K562 (cell line): ENCODE measurements around the gene CAPN13. TPM values are rescaled to one million over a fixed set of nuclear protein-coding genes. Genes with fewer than 3 reads are reported as not detected.

ENCODE experiments used
- ATAC-seq: fragments of 200-7000 bp; cut with Tn5 transposase; 3 replicates; pipeline ENCODE4 v1.9.1; 2020; ENCODE audit warnings: moderate library complexity
- BruUV-seq: library from RNA; stranded (reverse); fragments of 400-500 nt; replicated peaks from 2 replicates; lab custom pipeline; 2021; lab: Mats Ljungman, UMichigan
- CTCF ChIA-PET: fragments of 300-600 bp; formaldehyde crosslinking; extraction: SDS; loops from one replicate; lab custom pipeline; 2021; ENCODE audit warnings: low intra/inter-chr PET ratio; lab: Yijun Ruan, JAX
- POLR2A ChIA-PET: fragments of 300-600, 350-650 bp; sonication (Branson Sonifier 250); formaldehyde crosslinking; extraction: SDS; loops from one replicate; lab custom pipeline; 2021; ENCODE audit warnings: antibody characterized with exemption, inconsistent platforms; lab: Yijun Ruan, JAX
- DNase-seq, 4 experiments: peaks; one replicate each; pipeline versions ENCODE4 v3.0.0 to v3.0.0-alpha.2; 2011 to 2018; ENCODE audit warnings: low spot score in 3 of 4, mixed read lengths in 3 of 4; ENCODE audit errors: extremely low read depth in 1 of 4
- FAIRE-seq: peaks from 2 replicates; lab custom pipeline; 2011; peaks lifted over from hg19 to GRCh38; lab: Jason Lieb, UNC
- H2AFZ ChIP-seq: 2 replicates; pipeline ENCODE4 v1.6.0; 2011; ENCODE audit warnings: low read depth, low read length, control low read depth, inconsistent platforms
- H3K27ac ChIP-seq: fragments of 200-600 bp; 3 replicates; pipeline ENCODE4 v1.8.0; 2011; ENCODE audit warnings: low read depth, mild to moderate bottlenecking, control low read depth, inconsistent platforms, low read length, moderate library complexity, mixed read lengths; ENCODE audit errors: extremely low read depth
- H3K27me3 ChIP-seq, 2 experiments: fragments of 300-600 bp in 1 of 2; 2 replicates in 1 of 2; 3 replicates in 1 of 2; pipeline versions ENCODE4 v1.6.0 to v1.8.0; 2011; ENCODE audit warnings: inconsistent platforms in 2 of 2, low read length in 2 of 2, mild to moderate bottlenecking in 1 of 2, mixed read lengths in 1 of 2, moderate library complexity in 1 of 2; ENCODE audit not compliant: control insufficient read depth in 2 of 2, insufficient read depth in 2 of 2
- H3K36me3 ChIP-seq: fragments of 300-600 bp; 3 replicates; pipeline ENCODE4 v1.8.0; 2011; ENCODE audit warnings: mild to moderate bottlenecking, low read length, inconsistent platforms; ENCODE audit not compliant: control insufficient read depth, insufficient read depth
- H3K4me1 ChIP-seq, 2 experiments: fragments of 200-600 bp in 1 of 2; replicated peaks in 1 of 2; 2 replicates in 1 of 2; 3 replicates in 1 of 2; pipeline versions ENCODE4 v1.5.1 to v1.8.0; 2011; ENCODE audit warnings: inconsistent platforms in 2 of 2, low read length in 2 of 2, mild to moderate bottlenecking in 1 of 2, mixed read lengths in 1 of 2, moderate library complexity in 1 of 2; ENCODE audit not compliant: control insufficient read depth in 2 of 2, insufficient read depth in 2 of 2
- H3K4me2 ChIP-seq: 2 replicates; pipeline ENCODE4 v1.6.1; 2011; ENCODE audit warnings: low read length, control low read depth, inconsistent platforms, mixed read lengths; ENCODE audit not compliant: insufficient read depth
- H3K4me3 ChIP-seq: fragments of 200-600 bp; sonication (generic), shearing (Covaris generic); 2 replicates; pipeline ENCODE4 v1.5.1; 2016; ENCODE audit warnings: control low read depth, inconsistent platforms
- H3K79me2 ChIP-seq: fragments of 200-600 bp; 3 replicates; pipeline ENCODE4 v1.8.0; 2011; ENCODE audit warnings: low read length, inconsistent platforms; ENCODE audit not compliant: control insufficient read depth, insufficient read depth
- H3K9ac ChIP-seq, 2 experiments: 2 replicates each; pipeline versions ENCODE4 v1.6.0 to v1.6.1; 2011; ENCODE audit warnings: low read depth in 2 of 2, low read length in 2 of 2, control low read depth in 1 of 2, inconsistent platforms in 1 of 2, mild to moderate bottlenecking in 1 of 2, mixed read lengths in 1 of 2; ENCODE audit not compliant: insufficient read depth in 1 of 2
- H3K9me1 ChIP-seq: one replicate; pipeline ENCODE4 v1.6.0; 2011; ENCODE audit warnings: inconsistent platforms, mild to moderate bottlenecking, low read length, moderate library complexity; ENCODE audit not compliant: control insufficient read depth, insufficient read depth
- H3K9me3 ChIP-seq: replicated peaks from 2 replicates; pipeline ENCODE4 v1.5.1; 2011; ENCODE audit warnings: low read depth, low read length, inconsistent platforms; ENCODE audit not compliant: control insufficient read depth, insufficient read depth
- H4K20me1 ChIP-seq: replicated peaks from 2 replicates; pipeline ENCODE4 v1.6.1; 2011; ENCODE audit warnings: low read length, inconsistent platforms, mixed read lengths; ENCODE audit not compliant: control insufficient read depth, insufficient read depth
- CHAMP1 ChIP-seq: fragments of 450-650 bp; IDR thresholded peaks from 2 replicates; pipeline ENCODE4 v1.6.1; 2016; ENCODE audit warnings: mild to moderate bottlenecking
- CHD2 ChIP-seq: IDR thresholded peaks from 2 replicates; pipeline ENCODE4 v1.6.1; 2011; ENCODE audit warnings: low read depth, low read length
- CXXC5 ChIP-seq: fragments of 250-450 bp; sonication (Bioruptor Pico); IDR thresholded peaks from 2 replicates; pipeline ENCODE4 v1.8.0; 2022; ENCODE audit warnings: inconsistent platforms, mild to moderate bottlenecking, moderate library complexity
- E2F5 ChIP-seq: sonication (generic); formaldehyde crosslinking; IDR thresholded peaks from 2 replicates; pipeline ENCODE4 v1.8.0; 2022; ENCODE audit warnings: mild to moderate bottlenecking, missing genetic modification reagents
- HIVEP1 ChIP-seq: fragments of 250-450 bp; sonication (Bioruptor Pico); IDR thresholded peaks from 2 replicates; pipeline ENCODE4 v1.4.0; 2020; ENCODE audit warnings: mild to moderate bottlenecking
- PRMT5 ChIP-seq: sonication (generic); formaldehyde crosslinking; IDR thresholded peaks from 2 replicates; pipeline ENCODE4 v1.5.0; 2020; ENCODE audit warnings: missing genetic modification reagents
- SAP30 ChIP-seq: fragments of 200-600 bp; sonication (generic); IDR thresholded peaks from 2 replicates; pipeline ENCODE4 v1.6.1; 2012; ENCODE audit warnings: borderline replicate concordance, low read depth, mild to moderate bottlenecking, moderate library complexity, low read length, control low read depth, inconsistent platforms; ENCODE audit not compliant: insufficient read depth, poor library complexity, severe bottlenecking
- ZBED1 ChIP-seq: IDR thresholded peaks from 2 replicates; pipeline ENCODE4 v1.6.1; 2014
- ZNF224 ChIP-seq: sonication (generic); formaldehyde crosslinking; IDR thresholded peaks from 2 replicates; pipeline ENCODE4 v1.8.0; 2022; ENCODE audit warnings: mild to moderate bottlenecking, missing genetic modification reagents
- ZNF551 ChIP-seq: fragments of 250-450 bp; sonication (Bioruptor Pico); IDR thresholded peaks from 2 replicates; pipeline ENCODE4 v1.5.0; 2021; ENCODE audit warnings: mild to moderate bottlenecking, moderate library complexity
- WGBS: fragments of 100-300 bp; shearing (Covaris generic); methylation state at CpG from one replicate; pipeline ENCODE4 v1.1.6; 2016; ENCODE audit warnings: low coverage, mixed read lengths; ENCODE audit not compliant: insufficient coverage; ENCODE audit errors: missing lambda C conversion rate; 5-methylcytosine and 5-hydroxymethylcytosine counted together
- in situ Hi-C: fragments of 300-500 bp; cut with MboI; formaldehyde crosslinking; loops from 4 replicates; pipeline ENCODE4 v1.15.0; 2018; ENCODE audit warnings: inconsistent platforms, mixed read lengths
- intact Hi-C: fragments of 100-400 bp; cut with micrococcal nuclease; formaldehyde crosslinking; loops from 2 replicates; pipeline ENCODE4 v1.14.2; 2022
- polyA plus RNA-seq, 8 experiments: library from polyadenylated mRNA; depleted of rRNA in 4 of 8; stranded (reverse) in 5 of 8; unstranded in 3 of 8; fragments of >200 nt; fragmentation: Nextera tagmentation in 2 of 8; fragmentation: Illumina TruSeq in 1 of 8; extraction: Ambion mirVana in 2 of 8; extraction: Trizol in 1 of 8; gene quantifications; 2 replicates each; pipeline versions ENCODE4 v1.2.1 to v1.2.3, GENCODE V29; 2011 to 2014; ENCODE audit warnings: inconsistent platforms in 1 of 8, missing spikeins in 1 of 8
- total RNA-seq, 7 experiments: library from RNA; depleted of rRNA in 6 of 7; stranded (reverse); fragments of >200 nt in 6 of 7; fragmentation: Illumina TruSeq in 2 of 7; extraction: Trizol in 2 of 7; gene quantifications; 2 replicates each; pipeline versions ENCODE4 v1.2.1 to v1.2.3, GENCODE V29; 2011 to 2021; ENCODE audit warnings: low replicate concordance in 1 of 7
- TF ChIP-seq, protein P1 (sequence below): fragments of 250-450 bp; sonication (Bioruptor Pico); IDR thresholded peaks from 2 replicates; pipeline ENCODE4 v1.8.0; 2022; ENCODE audit warnings: inconsistent platforms, mild to moderate bottlenecking, moderate library complexity, borderline replicate concordance

The CAPN13 gene
- total and polyA plus RNA-seq, 9 of the 15 experiments (the other 6 are each of a cell fraction or from before 2014, with no cell fraction given) = not detected

DNA sequence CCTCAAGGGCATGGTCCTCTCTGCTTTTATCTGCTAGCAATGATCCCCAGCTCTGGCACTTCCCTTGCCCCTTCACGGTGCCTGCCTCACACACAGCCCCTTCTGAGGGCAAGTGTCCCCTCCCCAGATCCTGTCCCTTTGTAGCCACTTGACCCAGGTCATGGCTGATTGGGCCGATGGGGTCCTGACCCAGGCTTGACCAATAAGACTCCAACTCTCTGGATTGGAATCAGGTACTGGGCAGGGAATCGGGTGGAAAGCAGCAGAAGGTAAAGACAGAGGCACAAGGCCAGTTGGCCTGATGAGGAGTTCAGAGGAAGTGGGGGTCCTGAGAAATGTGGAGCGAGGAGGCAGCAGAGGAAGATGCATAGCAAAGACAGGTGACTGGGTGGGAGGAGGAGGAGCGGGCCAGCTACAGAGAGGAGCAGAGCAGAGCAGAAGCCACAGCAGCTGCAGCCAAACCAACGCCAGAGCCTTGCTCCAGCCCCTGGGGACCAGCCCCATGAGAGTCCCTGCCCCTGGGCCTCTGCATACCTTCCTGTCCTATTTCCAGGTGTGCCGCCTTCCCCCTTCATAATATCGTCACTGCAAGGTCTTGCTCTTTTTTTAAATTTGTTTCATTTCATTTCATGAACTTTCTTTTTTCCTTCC lies 39.1 kb downstream of the CAPN13 start:
- Histone ChIP-seq H3K79me2 (no peaks in the 10 kb centered on the region), H3K27ac (no peak overlapping the region), H3K9me1 (peaks cover 3% of the 10 kb centered on the region), H3K4me1 (no peaks in the 10 kb centered on the region), H3K27me3 (peaks cover 0 to 45% of the 10 kb centered on the region in 2 experiments; a peak in 2 of 5 replicates), H3K9me3 (no peaks in the 10 kb centered on the region), H2AFZ (no peak overlapping the region), H4K20me1 (no peaks in the 10 kb centered on the region; the same call in 1 of the 2 replicates), H3K4me2 (no peak overlapping the region), H3K4me3 (no peak overlapping the region), H3K36me3 (no peaks in the 10 kb centered on the region), H3K9ac (no peak overlapping the region)
- no peak for DNase-seq
- BruUV-seq = no TSS peak
- in situ Hi-C loops = no loop called here
- intact Hi-C loops = no loop called here
- ChIA-PET CTCF (no interaction called here), POLR2A (no interaction called here)
- TF ChIP-seq CHAMP1 = no peak
- no peak for TF ChIP-seq CHD2
- no peak for TF ChIP-seq HIVEP1
- TF ChIP-seq ZNF224 (CRISPR knock-in tag) = no peak
- TF ChIP-seq PRMT5 = no peak
- TF ChIP-seq ZBED1 = no peak
- TF ChIP-seq, protein P1, sequence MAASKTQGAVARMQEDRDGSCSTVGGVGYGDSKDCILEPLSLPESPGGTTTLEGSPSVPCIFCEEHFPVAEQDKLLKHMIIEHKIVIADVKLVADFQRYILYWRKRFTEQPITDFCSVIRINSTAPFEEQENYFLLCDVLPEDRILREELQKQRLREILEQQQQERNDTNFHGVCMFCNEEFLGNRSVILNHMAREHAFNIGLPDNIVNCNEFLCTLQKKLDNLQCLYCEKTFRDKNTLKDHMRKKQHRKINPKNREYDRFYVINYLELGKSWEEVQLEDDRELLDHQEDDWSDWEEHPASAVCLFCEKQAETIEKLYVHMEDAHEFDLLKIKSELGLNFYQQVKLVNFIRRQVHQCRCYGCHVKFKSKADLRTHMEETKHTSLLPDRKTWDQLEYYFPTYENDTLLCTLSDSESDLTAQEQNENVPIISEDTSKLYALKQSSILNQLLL = no peak
- TF ChIP-seq ZNF551 (CRISPR knock-in tag) = no peak
- no peak for TF ChIP-seq SAP30
- no peak for TF ChIP-seq E2F5 (CRISPR knock-in tag)
- TF ChIP-seq CXXC5 (CRISPR knock-in tag) = no peak
- no peak for FAIRE-seq
- WGBS = under 1% methylated on average over 8 of the region's 8 CpGs
- no peak for ATAC-seq
